ENCODE results near the gene PPM1M.
A peak's percentile ranks its signal among the peaks of the same experiment; 100 is the strongest.
"Not testable (repeated sequence)": the region's sequence is repeated elsewhere in the genome, so short reads cannot be mapped to it uniquely, and the experiment has no call there.

The PPM1M gene

DNA sequence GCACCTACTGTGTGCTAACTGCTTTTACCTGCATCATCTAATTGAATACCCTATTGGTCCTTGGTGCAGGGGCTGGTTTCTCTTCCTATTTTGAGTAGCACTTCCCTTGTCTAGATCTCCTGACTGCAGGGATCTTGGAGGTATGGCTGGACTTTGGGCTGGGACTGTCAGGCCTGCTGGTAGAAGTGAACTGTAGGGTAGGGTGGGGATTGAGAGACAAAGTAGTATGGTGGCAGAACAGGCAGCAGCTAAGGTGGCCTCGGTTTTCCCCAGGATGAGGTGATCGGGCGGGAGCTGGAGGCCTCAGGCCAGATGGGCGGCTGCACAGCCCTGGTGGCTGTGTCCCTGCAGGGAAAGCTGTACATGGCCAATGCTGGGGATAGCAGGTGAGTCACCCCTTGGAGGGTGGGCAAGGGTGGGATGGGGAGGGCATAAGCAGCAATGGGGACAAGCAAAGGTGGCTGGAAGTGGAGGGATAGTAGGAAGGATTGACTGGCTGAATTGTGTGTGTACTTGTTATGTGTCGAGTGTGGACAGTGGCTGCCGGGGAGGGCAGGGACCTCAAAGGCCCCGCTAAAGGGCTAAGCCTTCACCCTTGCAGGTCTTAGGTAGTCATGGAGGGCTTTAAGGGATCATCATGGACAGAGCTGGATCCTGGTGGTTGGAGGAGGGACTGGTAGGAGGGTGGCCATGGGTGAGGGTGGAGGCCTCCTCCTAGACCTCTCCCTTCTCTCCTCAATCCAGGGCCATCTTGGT lies 2.0 kb downstream of the PPM1M start:
- DNase-seq (ENCODE audit: low spot score): no peak

DNA sequence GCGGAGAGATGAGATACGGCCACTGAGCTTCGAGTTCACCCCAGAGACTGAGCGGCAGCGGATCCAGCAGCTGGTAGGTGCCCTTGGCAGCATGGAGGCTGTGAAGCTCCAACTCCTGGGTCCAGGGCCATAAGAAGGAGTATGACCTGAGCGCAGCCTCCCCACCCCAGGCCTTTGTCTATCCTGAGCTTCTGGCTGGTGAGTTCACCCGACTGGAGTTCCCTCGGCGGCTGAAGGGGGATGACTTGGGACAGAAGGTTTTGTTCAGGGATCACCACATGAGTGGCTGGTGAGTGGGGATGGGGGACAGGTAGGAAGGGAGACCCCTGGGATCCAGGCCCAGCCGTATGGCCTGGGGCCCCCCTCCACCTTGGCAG lies 2.6 kb downstream of the PPM1M start:
- DNase-seq (ENCODE audit: low spot score): no peak

DNA sequence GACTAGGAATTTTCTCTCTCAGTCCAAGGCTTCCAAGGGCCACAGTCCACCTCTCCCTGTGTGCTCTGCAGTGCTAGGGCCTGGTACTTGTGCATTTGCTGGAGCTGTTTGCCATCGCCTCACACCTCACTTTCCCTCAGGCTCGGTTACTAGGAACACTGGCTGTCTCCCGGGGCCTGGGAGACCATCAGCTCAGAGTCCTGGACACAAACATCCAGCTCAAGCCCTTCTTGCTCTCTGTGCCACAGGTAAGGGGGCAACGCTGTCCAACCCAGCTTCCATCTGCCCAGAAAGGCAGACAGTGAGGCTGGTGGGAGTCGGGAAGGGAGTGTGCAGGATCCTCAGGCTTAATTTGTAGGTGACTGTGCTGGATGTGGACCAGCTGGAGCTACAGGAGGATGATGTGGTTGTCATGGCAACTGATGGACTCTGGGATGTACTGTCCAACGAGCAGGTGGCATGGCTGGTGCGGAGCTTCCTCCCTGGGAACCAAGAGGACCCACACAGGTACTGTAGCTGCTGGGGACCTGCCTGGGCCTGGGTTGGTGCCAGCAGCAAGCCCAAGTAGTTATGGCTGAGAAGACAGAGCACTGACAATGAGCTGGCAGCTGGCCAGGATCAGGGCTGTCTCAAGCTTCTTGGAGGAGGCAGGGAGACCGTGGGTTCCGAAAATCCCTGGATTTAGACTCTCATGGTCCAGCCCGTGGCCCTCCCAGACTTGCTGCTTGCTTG lies 3.4 kb downstream of the PPM1M start:
- peak; percentile 39 for DNase-seq (ENCODE audit: low spot score)

DNA sequence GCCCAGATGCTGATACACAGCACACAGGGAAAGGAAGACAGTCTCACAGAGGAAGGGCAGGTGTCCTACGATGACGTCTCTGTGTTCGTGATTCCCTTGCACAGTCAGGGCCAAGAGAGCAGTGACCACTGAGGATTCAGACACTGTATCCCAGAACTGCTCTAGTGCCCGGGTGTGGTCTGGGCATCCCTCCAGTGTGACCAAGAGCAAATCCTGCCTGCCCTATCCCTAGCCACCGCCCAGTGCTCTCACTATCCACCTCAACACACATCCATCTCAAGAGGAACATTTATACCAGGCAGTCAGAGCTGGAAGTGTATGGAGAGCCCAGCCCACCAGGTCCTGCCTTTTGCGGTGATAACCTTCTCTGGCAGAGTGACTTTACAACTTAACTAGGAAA lies 4.1 kb downstream of the PPM1M start:
- DNase-seq (ENCODE audit: low spot score): no peak

DNA sequence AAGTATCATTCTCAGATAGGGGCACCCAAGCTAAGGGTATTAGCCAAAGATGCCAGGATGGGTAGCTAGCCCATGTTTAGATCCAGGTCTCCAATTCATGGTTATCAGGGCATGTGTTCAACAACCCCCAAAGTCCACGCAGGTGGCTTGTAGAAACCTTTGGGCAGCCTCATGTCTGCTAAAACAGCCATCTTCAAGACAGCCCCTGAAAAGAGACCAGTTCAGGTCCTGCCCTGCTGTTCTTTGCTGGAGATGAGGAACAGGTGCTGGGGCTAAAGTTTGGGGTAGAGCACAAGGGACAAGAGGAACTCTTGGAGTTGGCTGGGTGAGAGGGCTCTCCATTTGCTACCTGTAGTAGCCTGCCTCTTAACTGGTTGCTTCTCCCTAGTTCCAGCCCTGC lies 4.6 kb downstream of the PPM1M start:
- no peak for DNase-seq (ENCODE audit: low spot score)

DNA sequence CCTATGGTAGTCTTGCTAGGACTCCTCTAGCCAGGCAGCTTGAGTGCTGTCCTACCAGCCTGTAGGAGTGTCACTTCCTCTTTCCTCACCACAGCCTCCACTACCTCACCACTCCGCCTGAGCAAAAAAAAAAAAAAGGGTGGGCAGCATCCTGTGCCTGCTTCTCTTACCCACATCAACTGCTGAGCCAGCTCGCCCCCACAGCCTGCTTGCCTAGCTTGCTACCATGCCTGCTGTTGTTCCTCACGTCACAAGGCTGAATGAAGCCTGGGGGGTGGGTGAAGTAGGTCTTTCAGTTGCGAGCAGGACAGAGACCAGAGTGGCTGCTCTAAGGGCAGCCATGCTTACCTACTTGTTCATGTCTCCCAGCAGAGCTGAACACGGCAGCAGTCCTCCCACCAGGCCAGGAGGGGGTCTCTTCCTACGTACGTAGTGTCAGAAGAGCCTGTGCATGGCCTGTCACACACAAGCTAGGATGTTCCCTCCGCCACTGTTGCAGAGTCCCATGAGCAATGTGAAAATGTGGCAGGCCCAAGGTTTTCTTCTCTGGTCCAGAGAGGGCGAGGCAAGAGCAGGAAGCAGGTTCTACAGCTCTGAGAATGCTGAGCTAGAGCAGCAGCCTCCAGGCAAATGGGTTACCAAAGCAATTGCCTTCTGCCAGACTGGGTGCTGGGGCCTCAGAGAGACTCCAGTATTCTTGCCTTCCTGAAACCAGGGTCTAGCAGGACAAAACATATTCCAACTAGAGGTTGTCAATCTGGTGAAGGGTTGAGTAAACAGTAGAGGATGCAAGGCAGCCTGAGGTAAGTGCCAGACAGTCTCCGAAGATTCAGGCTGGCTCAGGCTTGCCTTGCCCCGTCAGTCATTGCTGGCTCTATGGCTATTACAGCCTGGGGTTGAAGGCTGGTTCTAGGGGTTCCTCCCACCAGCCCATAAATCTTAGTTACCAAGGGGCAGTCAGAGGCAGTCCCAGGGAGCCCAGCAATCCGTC lies 8.1 kb downstream of the PPM1M start:
- no peak for DNase-seq (ENCODE audit: low spot score)

DNA sequence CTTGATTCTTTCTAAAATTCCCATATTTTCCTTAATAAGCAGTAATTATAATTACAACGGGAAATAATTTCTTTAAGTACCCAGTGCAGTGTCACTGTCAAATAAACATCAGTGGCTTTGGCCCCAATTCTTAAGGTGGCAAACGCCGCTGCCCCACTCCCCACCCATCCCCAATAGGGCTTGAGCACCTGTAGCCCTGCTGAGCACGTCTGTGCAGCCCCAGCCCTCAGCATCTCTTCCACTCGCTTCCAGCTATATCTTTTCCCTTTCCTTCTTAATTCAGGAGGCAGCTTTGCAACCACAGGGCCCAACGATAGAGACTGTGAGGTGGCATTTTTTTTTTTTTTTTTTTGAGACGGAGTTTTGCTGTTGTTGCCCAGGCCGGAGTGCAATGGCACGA lies 9.0 kb downstream of the PPM1M start:
- DNase-seq (ENCODE audit: low spot score): no peak

DNA sequence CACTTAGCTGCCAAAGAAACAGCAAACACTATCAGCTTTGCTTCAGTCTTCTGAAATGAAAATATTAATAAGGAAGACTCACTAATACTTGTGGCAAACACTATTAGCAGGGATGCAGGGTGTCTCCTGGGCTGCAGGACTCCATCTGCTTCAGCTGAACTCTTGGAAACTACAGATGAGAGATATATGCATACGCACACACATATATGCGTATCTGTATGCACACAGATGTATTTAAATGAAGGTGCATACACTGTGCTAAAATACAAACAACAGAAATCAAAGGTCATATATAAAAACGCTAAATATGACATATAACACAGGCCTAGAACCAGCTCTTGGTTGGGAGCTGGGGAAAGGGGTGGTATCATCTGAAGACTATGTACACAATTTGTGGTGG lies 10.6 kb downstream of the PPM1M start:
- no peak for DNase-seq (ENCODE audit: low spot score)

DNA sequence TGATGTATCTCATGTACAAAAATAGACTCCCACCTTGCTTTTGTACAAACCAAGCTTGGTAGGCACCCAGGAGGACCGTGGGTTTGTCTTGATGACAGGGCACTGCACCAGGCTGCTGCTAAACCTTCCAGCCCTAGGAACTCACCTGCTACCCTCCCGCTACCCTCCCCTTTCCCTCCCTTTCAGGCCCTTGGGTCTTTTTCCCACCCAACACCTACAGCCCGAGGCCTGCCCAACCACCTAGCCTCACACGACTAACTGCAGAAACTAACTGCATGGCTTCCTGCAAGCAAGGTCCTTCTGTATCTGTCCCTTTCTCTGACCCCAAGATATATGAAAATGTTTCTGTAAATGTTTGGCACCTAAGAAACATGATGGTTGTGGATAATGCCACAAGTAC lies 11.1 kb downstream of the PPM1M start:
- no peak for DNase-seq (ENCODE audit: low spot score)

DNA sequence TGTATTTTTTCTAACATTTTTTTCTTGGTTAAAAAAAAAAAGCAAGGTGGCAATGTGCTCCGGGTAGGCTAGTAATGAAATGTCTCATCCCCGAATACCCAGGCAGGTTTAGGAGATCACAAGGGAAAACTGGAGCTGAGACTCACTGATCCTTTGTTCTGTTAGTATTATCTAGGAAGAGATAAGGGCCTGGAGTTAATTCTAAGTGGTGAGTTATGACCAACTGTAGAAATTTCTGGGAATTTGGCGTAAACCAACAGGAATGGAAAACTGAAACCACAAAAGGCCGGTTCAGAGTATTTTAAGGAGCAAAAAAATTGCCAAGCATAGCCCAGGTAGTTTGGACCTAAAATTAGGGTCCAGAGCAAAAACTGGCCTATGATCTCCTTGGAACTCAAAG lies 12.4 kb downstream of the PPM1M start:
- DNase-seq (ENCODE audit: low spot score): no peak

DNA sequence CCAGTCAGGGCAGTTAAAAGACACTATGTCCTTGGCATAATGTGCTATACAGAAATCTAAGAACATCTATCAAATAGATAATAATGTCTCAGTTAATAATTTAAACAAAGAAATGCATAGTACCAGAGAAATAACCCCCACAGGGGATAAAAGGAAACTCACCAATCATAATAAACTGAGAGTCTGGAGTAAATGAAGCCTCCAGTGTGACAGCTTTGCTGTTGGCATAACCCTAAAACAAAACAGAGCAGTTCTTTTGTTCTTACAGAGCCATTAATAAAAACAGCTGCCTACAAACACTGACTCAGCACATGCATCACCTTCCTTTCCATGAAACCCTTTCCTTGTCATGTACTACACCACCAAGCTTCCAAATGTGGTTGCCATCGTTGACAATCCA lies 13.5 kb downstream of the PPM1M start:
- DNase-seq (ENCODE audit: low spot score): peak; percentile 47

DNA sequence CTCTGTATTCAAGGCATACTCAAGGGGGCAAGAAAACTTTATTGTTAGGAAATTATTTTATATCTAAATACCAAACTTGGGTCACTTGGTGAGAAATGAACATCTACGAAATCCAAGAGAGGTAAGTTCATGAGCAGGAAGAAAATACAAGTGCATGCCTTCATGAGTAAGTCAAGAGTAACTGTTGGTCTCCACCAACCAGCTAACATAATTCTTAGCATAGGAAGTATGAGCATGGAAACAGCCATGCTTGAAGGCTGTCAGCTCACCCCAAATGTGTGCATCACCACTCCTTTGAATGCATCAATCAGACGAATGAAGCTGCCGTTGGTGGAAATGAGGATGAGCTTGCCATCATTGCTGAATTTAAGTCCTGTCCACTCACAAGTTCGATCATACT lies 13.9 kb downstream of the PPM1M start:
- no peak for DNase-seq (ENCODE audit: low spot score)

DNA sequence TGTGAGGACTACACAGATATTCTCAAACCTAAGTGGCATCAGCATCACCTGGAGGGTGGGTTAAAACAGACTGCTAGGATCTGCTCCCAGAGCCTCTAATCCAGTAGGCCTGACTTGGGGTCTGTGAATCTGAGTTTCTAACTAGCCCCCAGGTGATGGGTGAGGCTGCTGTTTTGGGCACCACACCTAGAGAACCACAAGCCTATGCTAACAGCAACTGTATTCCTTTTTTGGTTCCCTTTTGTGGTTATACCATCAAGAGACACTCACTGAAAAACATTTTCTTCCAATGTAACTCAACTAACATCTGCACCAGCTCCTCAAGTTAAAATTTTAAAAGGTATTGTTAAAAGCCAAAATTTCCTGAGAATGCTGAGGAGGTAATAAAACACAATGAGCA lies 16.9 kb downstream of the PPM1M start:
- DNase-seq (ENCODE audit: low spot score): no peak

DNA sequence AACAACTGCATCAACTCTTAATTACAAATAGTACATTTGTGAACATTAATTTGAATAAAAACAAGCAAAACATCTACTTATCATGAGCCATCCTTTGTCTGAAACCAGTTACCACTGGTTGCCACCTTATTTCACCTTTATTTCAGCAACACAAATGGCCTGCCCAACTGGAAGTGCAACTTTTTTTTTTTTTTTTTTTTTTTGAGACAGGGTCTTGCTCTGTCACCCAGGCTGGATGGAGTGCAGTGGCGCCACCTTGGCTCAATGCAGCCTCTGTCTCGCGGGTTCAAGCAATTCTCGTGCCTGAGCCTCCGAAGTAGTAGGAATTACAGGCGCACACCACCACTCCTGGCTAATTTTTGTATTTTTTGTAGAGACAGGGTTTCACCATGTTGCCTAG lies 19.8 kb downstream of the PPM1M start:
- no peak for DNase-seq (ENCODE audit: low spot score)

DNA sequence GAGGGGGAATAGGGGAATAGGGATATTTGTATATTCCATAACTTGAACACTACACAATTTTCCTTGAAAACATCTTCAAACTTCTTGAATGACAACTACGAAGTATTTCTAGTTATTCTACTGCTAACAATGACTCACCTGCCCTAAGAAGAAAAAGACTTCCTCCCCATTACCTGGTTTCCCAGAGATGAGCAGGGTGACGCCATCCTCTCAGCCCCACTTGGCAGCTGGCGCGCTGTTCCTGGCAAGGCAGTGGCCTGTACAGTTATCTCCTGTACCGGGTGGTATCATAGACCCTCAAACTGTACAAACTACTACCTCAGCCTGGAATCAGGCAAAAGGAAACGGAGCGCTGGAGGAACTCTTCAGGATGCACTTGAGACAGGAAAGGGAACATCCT lies 22.5 kb downstream of the PPM1M start:
- DNase-seq (ENCODE audit: low spot score): no peak

DNA sequence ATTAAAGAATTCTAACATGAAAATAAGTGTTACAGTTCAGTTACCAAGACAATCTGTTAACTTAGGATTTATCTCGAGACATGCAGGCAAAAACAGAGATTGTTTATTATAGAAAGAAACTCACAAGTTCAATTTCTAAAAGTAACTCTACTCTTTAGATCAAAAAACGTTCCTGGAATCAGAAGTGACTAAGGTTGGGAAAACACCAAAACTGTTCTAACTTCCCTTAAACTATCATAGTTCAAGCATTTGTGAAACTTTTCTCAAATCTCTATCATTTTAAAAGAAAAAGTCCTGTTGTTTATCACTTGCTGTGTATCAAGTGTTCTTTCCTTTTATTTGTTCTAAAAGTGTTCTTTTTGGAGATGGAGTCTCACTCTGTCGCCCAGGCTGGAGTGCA lies 24.2 kb downstream of the PPM1M start:
- DNase-seq (ENCODE audit: low spot score): no peak

DNA sequence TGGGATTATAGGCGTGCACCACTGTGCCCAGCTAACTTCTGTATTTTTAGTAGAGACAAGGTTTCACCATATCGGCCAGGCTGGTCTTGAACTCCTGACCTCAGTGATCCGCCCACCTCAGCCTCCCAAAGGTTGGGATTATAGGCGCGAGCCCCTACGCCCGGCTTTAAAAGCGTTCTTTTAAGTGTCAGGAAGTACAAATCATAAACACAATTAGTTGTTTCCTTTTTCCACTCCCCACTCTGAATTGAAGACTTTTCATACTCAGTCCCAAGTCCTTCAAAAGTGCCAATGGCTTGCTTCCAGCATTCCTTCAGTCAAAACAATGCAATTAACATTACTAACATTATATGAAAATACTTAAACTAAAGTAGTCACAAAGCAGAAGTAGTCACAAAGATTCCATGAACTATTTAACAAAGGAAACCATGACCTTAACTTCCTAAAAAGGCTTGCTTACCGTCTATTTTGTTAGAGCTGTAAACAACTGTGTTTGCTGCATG lies 24.7 kb downstream of the PPM1M start:
- no peak for DNase-seq (ENCODE audit: low spot score)

DNA sequence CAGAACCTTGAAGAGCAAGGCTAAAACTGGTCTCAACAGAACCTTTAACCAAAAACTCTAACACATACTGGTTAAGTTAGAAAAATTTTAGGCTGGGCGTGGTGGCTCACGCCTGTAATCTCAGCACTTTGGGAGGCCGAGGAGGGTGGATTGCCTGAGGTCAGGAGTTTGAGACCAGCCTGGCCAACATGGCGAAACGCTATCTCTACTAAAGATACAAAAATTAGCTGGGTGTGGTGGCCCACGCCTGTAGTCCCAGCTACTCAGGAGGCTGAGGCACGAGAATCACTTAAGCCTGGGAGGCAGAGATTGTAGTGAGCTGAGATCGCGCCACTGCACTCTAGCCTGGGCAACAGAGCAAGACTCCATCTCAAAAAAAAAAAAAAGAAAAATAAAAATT lies 26.6 kb downstream of the PPM1M start:
- not testable (repeated sequence) for DNase-seq (ENCODE audit: low spot score)

DNA sequence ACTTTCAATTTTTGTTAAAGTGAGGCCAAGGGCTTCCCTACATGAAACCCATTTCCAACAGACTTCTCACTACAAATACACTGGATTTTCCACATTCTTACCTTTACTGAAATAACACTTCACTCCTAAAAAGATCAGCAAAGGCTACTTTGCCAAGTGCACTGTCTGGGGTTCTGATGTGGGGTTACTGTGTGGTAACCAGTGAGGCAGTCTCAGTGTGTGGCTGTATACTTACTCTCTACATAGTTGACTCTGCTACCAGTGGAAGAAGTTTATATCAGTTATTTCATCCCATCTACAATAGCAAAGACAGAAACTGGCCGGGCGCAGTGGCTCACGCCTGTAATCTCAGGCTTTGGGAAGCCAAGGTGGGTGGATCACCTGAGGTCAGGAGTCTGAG lies 27.3 kb downstream of the PPM1M start:
- no peak for DNase-seq (ENCODE audit: low spot score)

DNA sequence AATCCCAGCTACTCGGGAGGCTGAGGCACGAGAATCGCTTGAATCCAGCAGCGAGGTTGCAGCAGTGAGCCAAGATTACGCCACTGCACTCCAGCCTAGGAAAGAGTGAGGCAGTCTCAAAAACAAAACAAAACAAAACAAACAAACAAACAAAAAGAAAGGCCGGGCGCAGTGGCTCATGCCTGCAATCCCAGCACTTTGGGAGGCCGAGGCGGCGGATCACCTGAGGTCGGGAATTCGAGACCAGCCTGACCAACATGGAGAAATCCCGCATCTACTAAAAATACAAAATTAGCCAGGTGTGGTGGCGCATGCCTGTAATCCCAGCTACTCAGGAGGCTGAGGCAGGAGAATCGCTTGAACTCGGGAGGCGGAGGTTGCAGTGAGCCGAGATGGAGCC lies 29.2 kb downstream of the PPM1M start:
- DNase-seq (ENCODE audit: low spot score): not testable (repeated sequence)

DNA sequence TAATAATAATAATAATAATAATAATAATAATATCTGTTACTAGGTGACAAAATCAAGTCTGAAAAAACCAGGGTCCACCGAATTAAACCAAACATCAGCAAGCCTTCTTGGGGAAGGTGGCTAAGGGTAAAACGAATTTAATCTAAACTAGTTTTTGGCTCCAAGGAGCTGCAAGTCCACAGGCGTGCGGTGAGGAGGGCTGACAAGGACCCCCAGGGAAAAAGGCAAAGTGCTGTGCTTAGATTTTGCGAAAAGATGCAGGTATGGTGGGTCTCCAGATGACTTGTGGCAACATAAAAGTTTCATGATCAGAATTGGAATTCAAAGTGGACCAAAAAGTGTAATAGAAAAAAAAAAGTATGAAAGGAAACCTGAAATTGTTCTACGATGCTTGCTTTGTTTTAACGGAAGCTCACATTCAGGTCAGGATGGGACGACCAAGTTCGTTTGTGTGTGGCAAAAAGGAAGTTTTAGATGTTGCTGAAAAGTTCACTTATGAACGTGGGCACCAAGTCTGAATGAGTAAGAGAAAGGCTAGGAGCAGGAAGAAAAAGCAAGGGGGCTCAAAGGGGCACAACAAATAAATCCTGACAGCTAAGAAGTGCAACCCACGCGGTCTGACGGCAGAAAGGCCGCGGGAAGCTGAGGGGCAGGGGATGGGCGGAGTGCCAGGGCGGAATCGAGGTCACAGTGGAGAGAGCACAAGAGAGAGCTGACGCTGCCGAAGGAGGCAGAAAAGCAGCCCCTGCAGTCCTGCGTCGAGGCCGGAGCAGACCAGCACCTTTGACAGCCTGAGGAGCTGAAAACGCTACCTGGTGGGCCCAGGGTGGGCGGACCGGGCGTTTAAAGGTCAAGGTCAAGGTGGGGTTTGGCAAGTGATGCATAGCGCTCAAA lies 31.8 kb downstream of the PPM1M start:
- peak; percentile 77 for DNase-seq (ENCODE audit: low spot score)

Measured in kidney tubule cell (primary cell).